ENCODE measurements around the gene PHF21B.

The PHF21B gene

GRCh38 chr22:45031629-45032403 lies 22.0 kb upstream of the PHF21B start:
- TF ChIP-seq TCF12 (IDR thresholded peaks at IDR 0.05; ENCODE audit: low read depth), result no peak
- TF ChIP-seq NFIC (IDR thresholded peaks at IDR 0.05), result no peak
- no peak for TF ChIP-seq TEAD4 (IDR thresholded peaks at IDR 0.05)
- TF ChIP-seq CEBPB (IDR thresholded peaks at IDR 0.05), result no peak
- no peak for TF ChIP-seq CREB1 (IDR thresholded peaks at IDR 0.05; ENCODE audit: low read depth)
- no peak for TF ChIP-seq TAF1 (IDR thresholded peaks at IDR 0.05; ENCODE audit: low read depth)
- no peak for TF ChIP-seq USF1 (IDR thresholded peaks at IDR 0.05)
- no peak for TF ChIP-seq FOXM1 (IDR thresholded peaks at IDR 0.05; ENCODE audit: borderline replicate concordance, low read depth)
- TF ChIP-seq YY1 (IDR thresholded peaks at IDR 0.05; ENCODE audit: low read depth), result no peak
- TF ChIP-seq EGR1 (IDR thresholded peaks at IDR 0.05), result no peak
- TF ChIP-seq RAD21 (IDR thresholded peaks at IDR 0.05; ENCODE audit: low read depth), result no peak
- no peak for TF ChIP-seq MAX (IDR thresholded peaks at IDR 0.05)

- TF ChIP-seq MAX (IDR thresholded peaks at IDR 0.05) (no peak), EP300 (IDR thresholded peaks at IDR 0.05; ENCODE audit: borderline replicate concordance) (no peak), ZBTB7A (IDR thresholded peaks at IDR 0.05; ENCODE audit: low read depth) (no peak), NFIC (IDR thresholded peaks at IDR 0.05) (no peak), CEBPB (IDR thresholded peaks at IDR 0.05) (no peak)
Measured at GRCh38 chr22:45029501-45029900, 19.7 kb upstream of the PHF21B start.

GRCh38 chr22:45026511-45026910 lies 16.7 kb upstream of the PHF21B start:
- TF ChIP-seq YY1 (IDR thresholded peaks at IDR 0.05; ENCODE audit: low read depth), result no peak
- TF ChIP-seq ZBTB7A (IDR thresholded peaks at IDR 0.05; ENCODE audit: low read depth), result no peak
- TF ChIP-seq REST (IDR thresholded peaks at IDR 0.05; ENCODE audit: low read depth), result no peak
- TF ChIP-seq USF1 (IDR thresholded peaks at IDR 0.05), result no peak
- TF ChIP-seq TCF12 (IDR thresholded peaks at IDR 0.05; ENCODE audit: low read depth), result no peak
- TF ChIP-seq FOXM1 (IDR thresholded peaks at IDR 0.05; ENCODE audit: borderline replicate concordance, low read depth), result no peak
- TF ChIP-seq EP300 (IDR thresholded peaks at IDR 0.05; ENCODE audit: borderline replicate concordance), result no peak
- TF ChIP-seq CEBPB (IDR thresholded peaks at IDR 0.05), result no peak

GRCh38 chr22:45023431-45023830 lies 13.6 kb upstream of the PHF21B start:
- TF ChIP-seq REST (IDR thresholded peaks at IDR 0.05; ENCODE audit: low read depth) (no peak), NFIC (IDR thresholded peaks at IDR 0.05) (no peak), CEBPB (IDR thresholded peaks at IDR 0.05) (no peak), TEAD4 (IDR thresholded peaks at IDR 0.05) (no peak), ZBTB7A (IDR thresholded peaks at IDR 0.05; ENCODE audit: low read depth) (no peak), EP300 (IDR thresholded peaks at IDR 0.05; ENCODE audit: borderline replicate concordance) (no peak)

- TF ChIP-seq EGR1 (IDR thresholded peaks at IDR 0.05) (no peak), TEAD4 (IDR thresholded peaks at IDR 0.05) (no peak), ZBTB7A (IDR thresholded peaks at IDR 0.05; ENCODE audit: low read depth) (no peak), NFIC (IDR thresholded peaks at IDR 0.05) (no peak), EP300 (IDR thresholded peaks at IDR 0.05; ENCODE audit: borderline replicate concordance) (no peak), RAD21 (IDR thresholded peaks at IDR 0.05; ENCODE audit: low read depth) (no peak), CEBPB (IDR thresholded peaks at IDR 0.05) (no peak), TCF12 (IDR thresholded peaks at IDR 0.05; ENCODE audit: low read depth) (no peak), MAX (IDR thresholded peaks at IDR 0.05) (no peak), TAF1 (IDR thresholded peaks at IDR 0.05; ENCODE audit: low read depth) (no peak)
Measured at GRCh38 chr22:45019861-45020655, 10.3 kb upstream of the PHF21B start.

Measured in Ishikawa (cell line).